ENCODE data around the gene SLC6A16.

DNA sequence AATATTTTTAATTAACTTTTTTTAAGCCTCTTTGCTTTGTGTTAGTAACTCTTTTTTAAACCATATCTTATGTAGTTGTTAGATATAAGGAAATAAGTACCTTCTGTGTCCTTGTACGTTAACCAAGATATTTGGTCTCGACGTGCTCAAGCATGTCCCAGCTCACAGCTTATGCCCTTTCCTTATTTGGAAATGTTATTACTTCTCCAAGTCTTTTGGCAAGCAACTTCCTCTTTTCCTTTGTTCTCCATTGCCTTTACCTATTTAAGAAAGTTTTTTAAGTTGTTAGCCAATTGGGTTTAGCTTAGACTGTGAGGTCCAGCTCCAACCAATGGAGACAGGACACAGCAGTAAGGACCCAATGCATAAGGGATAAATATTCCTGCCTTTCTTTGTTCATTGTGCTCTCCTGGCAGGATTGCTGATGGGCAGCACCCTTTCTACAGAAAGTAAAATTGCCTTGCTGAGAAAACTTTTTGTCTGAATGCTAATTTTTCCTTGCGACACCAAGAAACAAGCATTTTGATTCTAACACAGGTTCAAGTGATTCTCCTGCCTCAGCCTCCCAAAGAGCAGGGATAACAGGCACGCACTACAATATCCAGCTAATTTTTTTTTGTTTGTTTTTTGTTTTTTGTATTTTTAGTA lies 43.8 kb upstream of the SLC6A16 start:
- TF ChIP-seq POLR2A (IDR thresholded peaks at IDR 0.05) (no peak), CTCF (IDR thresholded peaks at IDR 0.05) (no peak), EP300 (IDR thresholded peaks at IDR 0.05) (no peak), POLR2AphosphoS5 (IDR thresholded peaks at IDR 0.05) (no peak)
